Epithelial cell of prostate (primary cell): ENCODE results near the gene MAN1A1.
"Not testable (repeated sequence)": the region's sequence is repeated elsewhere in the genome, so short reads cannot be mapped to it uniquely, and the experiment has no call there.

Experiments
- DNase-seq: peaks from one replicate; pipeline ENCODE4 v3.0.0-alpha.2; 2011; ENCODE audit warnings: low read depth, low spot score
- H3K27ac ChIP-seq: fragments of 450-650 bp; 2 replicates; pipeline ENCODE4 v1.5.1; 2017; ENCODE audit warnings: mild to moderate bottlenecking

The MAN1A1 gene

DNA sequence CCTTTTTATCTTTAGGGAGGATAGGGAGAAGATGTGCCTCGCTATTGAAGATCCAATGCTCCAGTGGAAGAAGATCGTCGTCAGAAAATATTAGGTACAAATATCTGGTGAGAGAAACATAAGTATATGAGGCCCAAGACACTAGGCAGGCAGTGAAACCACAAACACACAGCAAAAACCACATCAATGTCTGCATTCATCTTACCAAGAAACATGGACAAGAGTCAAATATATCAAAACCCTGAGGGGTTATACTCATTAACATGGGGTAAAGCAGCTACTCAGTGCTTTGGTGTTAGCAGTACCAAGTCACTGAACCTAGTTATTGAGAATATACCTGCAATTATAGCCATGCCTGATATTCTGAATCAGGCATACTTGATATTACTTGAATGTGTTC is 169.7 kb downstream of the MAN1A1 start:
- no peak for DNase-seq

DNA sequence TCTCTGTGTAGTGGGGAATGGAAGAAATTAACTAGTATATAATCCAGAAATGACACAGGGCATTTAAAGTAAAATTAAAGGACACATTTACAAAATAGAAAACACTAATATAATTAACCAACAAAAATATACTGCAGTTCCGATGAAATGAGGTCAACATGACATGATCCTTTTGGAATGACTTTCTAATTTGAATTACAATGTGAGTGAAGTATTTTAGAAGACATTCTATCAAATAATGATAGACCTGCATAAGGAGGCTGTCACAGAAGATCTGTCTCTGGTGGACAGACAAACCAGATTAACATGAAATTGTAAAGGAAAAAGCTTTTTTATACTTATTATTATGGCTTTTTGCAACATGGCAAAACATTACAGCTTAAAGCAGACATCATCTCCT is 170.5 kb downstream of the MAN1A1 start:
- no peak overlapping the region for H3K27ac ChIP-seq
- no peak for DNase-seq

More for the DNA sequence above, 169.7 kb downstream of the MAN1A1 start:
- H3K27ac ChIP-seq = no peak overlapping the region

DNA sequence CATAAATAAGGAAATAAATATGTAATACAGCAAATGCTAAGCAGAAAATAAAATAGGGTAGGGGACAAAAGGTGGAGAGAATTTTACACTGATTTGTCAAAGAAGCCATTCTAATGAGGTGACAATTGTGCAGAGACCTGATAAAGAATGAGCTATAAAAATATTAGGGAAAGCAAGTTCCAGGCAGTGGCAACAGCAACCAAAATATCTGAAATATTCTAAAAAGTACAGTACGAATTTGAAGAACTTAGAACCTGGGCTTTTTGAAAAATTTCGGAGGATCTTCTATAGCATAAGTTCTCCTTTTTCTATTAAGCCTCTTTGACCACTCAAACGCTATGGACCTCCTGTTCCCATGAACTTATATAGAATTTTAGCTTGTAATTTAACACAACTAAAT is 173.1 kb downstream of the MAN1A1 start:
- no peak overlapping the region for H3K27ac ChIP-seq

DNA sequence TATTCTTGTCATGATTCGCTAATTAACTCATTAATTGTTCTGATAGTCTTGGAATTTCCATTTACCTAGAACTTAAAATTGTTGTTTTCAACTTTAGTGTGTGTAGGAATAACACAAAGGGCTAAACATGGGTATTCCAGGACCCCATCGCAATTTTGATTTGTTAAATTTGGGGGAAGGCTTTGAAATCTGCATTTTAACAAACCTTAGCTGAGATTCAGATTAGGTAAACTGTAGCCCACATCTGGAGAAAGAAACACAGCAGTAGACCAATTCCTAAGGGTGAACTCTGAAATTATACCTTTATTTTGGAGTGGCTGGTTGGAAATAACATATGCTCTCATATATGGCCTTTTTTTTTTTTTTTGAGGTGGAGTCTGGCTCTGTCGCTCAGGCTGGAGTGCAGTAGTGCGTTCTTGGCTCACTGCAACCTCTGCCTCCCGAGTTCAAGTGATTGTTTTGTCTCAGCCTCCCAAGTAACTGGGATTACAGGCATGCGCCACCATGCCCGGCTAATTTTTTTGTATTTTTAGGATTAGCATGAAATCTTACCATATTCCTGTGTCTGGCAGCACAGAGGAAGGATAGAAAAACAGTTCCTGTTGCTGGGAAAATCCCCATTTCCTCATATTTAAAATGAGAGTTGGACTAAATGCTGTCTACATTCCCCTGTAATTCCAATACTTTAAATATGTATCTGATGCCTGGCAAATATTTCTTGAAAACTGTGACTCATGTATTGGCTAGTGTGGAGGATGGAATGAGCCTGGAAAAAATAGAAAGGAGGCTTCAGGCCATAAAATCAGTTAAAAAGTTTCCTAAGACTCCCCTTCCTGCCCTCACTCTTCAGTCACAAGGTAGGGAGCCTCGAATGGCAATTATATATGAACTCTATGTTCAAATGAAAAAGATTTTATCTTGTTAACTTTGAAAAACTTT is 174.4 kb downstream of the MAN1A1 start:
- DNase-seq = no peak

More for the DNA sequence above, 173.1 kb downstream of the MAN1A1 start:
- DNase-seq = no peak

DNA sequence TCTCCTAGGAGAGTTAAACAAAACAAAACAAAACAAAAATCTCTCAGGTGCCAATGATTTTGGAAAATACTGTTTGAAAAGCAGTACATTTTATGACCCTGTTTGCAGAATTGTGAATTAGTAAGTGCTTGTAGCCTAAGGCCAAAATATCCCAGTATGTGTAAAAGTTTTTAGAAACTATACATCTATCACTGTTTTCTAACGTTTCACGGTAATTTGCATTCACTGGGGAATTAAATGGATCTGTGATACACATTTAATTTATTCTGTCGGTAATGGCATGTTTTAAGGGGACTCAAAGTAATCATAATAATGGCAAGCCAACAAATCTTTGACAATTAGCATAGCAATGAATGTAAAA is 175.5 kb downstream of the MAN1A1 start:
- no peak overlapping the region for H3K27ac ChIP-seq
- no peak for DNase-seq

More for the DNA sequence above, 174.4 kb downstream of the MAN1A1 start:
- H3K27ac ChIP-seq = no peak overlapping the region

DNA sequence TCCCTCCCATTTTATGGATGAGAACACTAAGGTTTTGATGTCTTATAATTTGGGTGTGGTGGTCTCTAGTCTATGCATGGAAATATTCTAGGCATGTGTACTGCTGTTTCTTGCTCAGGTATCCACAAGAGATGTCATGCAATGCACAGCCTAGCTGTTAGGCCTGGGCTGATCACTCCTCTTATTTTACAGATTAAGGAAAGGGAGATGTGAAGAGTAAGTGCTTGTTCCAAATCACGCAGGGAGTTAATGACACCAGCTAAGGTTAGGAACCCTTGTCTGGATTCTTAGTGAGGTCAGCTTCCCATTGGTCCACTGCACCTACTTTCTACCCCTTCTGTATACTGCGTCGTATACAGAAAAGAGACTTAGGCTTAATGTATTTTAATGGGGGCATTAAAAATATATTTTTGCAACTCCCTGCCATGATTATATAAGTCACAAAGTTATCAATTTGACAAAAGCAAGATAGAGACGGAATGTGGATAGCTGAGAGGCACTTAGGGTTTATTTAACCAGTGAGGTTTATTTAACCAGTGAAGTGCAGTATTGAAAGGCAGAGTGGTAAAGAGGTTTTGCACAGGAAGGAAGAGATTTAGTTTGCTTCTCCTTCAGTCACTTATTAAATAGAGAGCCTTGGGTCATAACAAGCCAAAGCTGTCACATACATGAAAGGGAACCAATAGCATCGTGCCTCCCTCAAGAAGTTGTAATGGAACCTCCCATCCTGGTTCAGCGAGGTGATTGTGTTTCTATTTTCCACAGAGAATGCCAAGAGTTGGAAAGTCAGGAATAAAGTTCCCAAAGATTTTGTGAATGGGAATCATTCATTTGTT is 176.1 kb downstream of the MAN1A1 start:
- no peak overlapping the region for H3K27ac ChIP-seq
- no peak for DNase-seq

DNA sequence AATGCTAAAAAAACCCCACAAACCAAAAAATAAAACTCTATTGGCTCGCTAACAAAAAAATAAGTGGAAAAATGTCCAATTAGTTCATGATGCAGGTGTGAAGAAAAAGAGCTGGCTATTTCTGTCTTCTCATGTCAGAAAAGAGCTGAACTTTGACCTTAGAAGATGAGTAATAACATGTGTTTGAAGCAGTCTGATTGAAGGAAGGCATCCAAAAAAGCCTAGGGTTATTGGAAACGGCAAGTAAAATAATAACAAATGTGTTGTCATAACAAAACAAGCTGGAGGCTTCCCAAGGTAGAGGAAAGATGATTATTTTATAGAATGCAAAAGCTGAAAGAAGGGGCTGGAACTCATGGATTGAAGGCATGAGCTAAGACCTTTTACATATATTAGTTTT is 176.7 kb downstream of the MAN1A1 start:
- peak; percentile 14 for DNase-seq
- H3K27ac ChIP-seq = no peak overlapping the region

DNA sequence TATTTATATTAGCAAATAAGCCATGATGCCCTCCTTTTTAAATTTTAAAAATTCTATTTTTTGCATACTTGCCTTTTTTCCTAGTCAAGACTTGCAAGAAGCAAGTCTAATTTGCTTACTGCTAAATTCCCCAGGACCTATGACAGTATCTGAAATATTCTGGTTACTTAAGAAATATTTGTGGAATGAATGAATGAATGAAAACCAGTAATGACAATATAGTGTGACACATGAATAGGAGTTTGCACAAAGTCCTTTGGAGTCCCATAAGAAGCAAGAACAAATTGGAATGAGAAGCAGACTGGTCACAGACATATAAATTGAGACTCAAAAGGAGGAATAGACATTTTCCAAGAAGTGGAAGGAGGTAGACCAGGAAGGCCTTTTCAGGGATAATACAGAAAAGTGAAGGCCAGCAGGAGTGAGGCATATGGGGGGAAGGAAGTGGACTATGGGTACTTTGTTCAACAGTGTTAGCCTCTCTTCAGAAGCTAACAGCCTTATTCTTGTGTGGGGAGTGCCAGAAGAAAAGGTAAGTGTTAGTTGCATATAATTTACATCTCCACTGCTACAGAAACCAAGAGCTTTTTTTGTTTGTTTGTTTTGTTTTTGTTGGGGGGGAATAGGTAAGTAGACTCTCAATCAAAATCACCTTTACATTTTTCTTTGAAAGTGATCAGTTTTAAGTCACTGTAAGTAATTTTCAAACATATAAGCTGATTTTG is 177.5 kb downstream of the MAN1A1 start:
- H3K27ac ChIP-seq = no peak overlapping the region
- no peak for DNase-seq

DNA sequence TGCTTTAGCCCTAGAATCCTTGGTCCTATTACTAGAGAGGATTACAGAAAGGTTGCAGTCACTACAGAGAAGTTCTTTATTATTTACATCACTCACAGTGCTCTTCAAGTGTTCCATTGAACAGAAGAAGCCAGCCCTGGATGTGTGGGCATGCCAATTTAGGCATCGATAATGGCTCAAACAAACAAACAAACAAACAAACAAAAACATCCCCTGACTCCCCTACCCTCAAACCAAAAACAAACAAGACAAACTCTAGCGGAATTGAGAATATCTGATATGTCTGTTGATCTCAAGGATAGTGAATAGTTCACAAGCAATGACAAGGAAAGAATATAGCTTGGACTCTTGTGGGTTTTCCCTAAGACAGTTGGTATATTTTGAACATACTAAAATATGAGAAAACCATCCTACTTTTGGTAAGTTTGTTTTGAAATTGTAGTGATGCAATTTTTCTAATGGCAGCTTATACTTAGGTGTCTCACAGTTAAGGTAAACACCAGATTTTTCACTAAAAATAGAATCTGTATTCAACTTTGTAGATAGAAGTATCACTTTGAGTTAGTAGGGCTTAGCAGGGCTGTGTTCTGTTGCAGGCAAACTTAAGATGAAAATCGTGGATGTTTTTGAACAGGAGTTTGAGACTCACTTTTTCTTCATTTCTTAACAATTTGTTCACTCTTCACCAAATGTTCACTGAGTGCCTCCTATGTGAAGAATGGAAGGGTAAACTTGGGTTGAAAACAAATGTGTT is 178.3 kb downstream of the MAN1A1 start:
- no peak overlapping the region for H3K27ac ChIP-seq
- no peak for DNase-seq

DNA sequence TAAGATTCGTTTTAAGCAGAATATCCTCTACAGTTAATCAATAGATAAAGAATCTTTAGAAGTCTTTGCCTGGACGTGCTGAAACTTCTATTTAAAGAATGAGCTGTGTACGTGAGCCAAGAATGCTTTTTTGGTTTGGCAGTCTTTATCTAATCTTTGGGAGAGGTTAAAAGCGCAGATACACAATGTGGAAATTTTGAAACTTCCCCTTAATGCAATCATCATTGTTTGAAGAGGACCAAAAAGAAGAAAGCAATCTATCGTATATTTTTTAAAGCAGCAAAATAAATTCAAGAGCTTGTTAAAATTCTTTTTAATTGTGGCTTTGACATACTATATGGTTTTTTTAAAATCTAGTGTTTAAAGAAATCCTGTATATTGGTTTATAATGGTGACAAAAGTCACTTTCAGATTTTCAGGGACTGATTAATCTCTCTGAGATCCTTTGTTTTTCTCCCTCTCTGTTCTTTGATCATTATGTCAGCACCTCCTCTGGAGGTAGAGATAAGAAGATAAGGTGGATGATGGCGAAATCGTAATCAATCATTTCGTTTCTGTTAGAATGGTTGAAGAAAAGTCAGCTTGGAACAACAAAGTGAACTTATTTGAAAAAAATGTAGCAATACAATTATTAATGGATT is 179.0 kb downstream of the MAN1A1 start:
- H3K27ac ChIP-seq = no peak overlapping the region
- no peak for DNase-seq

DNA sequence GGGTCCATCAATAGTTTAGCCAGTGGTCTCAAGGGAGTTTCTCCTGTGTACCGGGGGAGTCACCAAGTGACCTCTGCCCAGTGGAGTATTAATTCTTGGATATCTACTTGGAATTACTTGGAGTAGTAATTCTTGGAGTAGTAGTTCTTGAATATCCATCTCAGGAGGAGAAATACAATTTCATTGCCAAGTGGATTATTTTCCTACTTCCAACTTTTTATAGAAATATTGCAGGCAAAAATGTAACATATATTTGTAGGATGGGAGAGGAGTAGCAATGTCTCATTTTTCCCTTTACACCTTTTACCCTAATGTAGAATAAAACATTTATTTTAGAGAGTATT is 179.5 kb downstream of the MAN1A1 start:
- H3K27ac ChIP-seq = no peak overlapping the region
- DNase-seq = no peak

DNA sequence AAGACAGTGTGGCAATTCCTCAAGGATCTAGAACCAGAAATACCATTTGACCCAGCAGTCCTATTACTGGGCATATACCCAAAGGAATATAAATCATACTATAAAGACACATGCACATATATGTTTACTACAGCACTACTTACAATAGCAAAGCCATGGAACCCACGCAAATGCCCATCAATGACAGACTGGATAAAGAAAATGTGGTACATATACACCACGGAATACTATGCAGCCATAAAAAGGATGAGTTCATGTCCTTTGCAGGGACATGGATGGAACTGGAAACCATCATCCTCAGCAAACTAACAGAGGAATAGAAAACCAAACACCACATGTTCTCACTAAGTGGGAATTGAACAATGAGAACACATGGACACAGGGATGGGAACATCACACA is 180.2 kb downstream of the MAN1A1 start:
- H3K27ac ChIP-seq, DNase-seq: not testable (repeated sequence)

DNA sequence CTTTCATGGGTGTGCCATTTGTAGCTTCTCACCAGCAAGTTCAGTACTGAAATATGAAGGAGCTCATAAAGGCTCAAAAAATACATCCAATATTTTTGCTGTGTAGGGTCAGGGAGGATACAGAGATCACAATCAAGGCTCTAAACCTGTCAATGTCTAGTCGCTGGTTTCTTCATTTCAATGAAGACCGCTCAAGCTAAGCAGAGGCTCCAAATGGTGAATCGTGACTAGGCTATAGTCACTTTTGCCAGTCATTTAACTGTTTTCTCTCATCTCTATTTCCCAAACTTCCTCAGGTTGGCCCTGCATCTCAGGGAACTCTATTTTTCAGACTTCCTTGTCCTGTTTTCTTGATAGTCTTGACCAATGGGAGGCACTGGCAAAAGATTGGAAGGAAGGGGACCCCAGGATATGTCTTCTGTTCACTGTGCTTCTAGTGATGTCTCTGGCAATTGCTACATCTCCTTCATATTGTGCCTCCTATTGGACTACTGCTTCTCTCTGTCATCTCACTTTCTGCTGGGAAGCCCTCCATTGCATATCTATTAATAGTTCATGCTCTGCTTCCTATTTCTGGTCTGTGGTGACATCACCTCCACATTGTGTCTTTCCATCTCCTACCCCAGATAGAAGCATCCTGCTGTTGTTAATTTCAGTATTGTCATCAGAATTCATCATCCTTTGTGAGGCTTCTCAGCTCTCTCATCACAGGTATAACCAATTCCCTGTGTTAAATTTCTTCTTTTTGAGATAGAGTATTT is 183.4 kb downstream of the MAN1A1 start:
- no peak overlapping the region for H3K27ac ChIP-seq
- no peak for DNase-seq

DNA sequence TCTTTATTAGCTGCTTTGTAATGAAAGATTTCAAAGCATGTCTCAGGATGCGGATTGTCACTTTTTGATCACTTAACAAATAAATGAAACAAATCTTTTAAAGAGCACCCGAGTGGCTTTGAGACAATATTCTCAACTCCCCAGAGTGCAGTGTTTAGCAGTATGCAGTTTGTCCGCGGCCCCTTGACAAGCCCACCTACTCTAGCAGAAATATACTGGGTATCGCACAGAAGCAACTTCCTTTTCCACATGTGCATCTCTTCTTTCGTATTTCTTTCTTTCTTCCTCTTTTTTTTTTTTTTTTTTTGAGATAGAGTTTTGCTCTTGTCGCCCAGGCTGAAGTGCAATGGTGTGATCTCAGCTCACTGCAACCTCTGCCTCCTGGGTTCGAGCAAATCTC is 186.6 kb downstream of the MAN1A1 start:
- H3K27ac ChIP-seq = no peak overlapping the region
- DNase-seq = no peak

DNA sequence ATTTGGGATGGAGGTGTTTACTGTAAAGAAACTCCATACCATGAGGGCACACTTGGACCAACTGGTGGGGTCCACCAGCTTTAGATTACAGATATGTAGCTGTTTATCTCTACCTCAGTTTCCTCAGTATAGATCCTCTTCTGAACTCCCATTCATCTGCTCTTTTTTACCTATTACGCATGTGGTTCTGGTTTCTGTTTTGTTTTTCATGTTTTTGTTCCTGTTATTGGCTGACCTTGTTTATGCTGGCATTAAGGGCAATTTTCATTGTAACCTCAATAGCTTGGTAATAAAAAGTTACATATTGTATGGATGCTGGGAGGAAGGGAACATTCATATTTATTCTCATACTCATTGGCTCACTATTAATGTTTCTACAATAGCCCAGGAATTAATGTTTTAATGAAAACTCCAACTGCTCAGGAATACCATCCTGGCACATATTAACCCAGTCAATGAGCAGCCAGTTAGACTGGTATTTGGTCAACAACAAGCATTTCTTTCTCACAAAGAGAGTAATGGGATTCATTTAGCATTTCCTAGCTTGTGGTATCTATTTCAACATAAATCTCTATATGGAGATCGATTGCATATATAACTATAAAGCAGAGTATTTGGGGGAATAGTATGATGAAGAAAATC is 187.3 kb downstream of the MAN1A1 start:
- no peak for DNase-seq
- no peak overlapping the region for H3K27ac ChIP-seq

DNA sequence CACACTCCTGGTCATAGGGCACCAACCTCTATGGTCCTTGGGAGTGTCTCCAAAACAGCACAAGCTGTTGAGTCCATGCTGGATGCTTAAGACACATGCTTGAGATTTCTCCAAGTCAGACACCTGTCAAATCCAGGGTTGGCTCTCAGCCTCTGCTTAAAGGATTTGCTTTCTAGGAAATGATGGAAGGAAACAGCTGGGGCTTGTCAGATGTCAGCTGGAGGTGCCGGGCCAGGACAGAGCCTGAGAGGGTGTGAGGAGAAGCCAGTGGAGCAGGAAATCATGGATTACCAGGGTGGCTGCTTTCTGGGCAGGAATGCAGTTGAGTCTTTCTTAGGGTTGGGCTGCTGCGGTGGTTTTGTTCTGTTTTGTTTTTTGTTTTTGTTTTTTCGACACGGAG is 188.1 kb downstream of the MAN1A1 start:
- DNase-seq = no peak
- H3K27ac ChIP-seq = no peak overlapping the region

DNA sequence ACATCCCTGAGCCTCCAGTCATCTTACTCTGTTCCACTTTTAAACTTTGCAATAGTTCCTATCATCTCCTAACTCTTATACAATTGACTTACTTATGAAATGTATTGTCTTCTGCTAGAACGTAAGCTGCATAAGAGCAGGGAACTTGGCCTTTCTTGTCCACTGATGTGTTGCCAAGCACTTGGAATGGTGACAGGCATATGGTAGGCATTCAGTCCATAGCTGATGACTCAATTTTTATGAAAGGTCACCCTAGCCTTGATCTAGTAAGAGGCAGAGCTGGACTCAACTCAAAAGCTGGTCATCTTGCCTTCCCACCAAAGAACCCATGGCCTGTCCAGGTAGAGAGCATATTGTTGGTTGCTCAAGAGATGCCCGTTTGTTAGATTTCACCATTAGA is 188.7 kb downstream of the MAN1A1 start:
- H3K27ac ChIP-seq = no peak overlapping the region
- no peak for DNase-seq

DNA sequence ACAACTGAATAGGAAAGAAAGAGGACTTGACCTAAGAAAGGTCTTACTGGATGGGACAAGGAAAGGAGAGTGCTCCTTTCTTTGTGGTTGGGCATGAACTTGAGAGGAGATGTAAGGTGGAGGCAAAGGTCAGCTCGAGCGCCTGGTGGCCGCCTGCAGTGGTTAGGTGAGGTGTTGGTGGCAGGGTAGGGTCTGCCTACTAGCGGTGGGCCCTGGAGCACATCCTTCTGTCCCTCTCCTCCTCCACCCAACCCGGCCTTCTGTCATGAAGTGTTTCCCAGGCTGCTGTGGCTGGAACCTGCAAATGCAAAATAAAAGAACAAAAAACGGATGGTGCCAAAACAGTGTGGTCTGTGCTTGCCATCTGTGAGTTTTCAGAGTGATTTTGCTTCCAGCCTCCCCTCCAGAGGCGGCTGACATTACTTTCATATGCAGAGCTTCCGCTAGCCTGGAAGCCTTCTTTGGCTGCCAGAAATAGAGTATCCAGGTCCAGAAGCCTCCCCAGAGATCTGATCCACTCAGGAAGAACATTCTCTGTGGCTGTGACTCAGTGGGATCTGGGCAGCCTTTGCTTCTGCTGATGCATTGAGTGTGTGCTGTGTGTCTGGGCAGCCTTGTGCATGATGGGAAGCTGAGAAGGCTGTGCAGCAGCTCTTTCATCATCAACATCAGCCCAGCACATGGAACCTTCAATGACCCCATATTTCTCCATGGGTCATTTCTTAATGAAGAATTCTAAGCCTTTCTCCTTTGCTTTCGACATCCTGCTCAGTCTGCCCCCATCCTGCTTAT is 191.3 kb downstream of the MAN1A1 start:
- no peak for DNase-seq
- H3K27ac ChIP-seq = no peak overlapping the region
